Stimulated activated CD4-positive, alpha-beta T cell treated with anti-CD3 and anti-CD28 coated beads, Interleukin-4, amount 100 ng/mL, for 24 hours (primary cell): ENCODE measurements around the gene CCL16.

Experiments used
- DNase-seq: peaks from one replicate; pipeline ENCODE4 v3.0.0-alpha.2; 2020

CCL16 gene

GRCh38 chr17:35934760-35935159, 46.5 kb downstream of the CCL16 start:
- DNase-seq: no peak

- DNase-seq: no peak
These were observed 48.7 kb downstream of the CCL16 start for GRCh38 chr17:35932586-35932985.

DNA sequence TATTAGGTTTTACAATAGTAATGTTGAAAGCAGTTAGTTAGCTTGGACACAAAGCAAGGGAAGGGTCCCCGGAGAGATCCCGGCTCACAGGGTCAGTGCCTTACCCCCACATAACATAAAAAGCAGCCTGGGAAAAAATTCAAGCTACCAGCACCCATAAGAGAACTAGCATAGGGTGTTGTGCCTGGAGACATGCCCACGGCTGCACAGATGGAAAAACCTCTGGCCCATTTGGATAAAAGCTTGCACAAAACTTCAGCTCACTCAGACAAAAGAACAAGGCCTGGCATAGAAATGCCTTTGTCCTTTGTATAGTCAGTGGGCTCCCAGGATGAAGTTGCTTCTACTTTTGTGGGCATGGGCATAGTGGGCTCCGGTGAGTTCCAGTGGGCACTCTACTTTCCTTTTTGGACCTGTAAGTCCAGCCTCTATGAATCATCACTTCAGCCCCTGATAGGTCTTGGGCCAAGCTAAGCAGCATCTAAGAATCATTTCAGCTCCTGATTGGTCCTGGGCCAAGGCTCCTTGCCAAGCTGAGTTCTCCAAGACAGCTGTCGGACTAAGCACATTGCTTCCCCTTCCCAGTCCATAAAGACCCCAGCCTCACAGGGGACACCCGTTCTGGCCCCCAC, 49.4 kb downstream of the CCL16 start:
- DNase-seq: no peak

DNA sequence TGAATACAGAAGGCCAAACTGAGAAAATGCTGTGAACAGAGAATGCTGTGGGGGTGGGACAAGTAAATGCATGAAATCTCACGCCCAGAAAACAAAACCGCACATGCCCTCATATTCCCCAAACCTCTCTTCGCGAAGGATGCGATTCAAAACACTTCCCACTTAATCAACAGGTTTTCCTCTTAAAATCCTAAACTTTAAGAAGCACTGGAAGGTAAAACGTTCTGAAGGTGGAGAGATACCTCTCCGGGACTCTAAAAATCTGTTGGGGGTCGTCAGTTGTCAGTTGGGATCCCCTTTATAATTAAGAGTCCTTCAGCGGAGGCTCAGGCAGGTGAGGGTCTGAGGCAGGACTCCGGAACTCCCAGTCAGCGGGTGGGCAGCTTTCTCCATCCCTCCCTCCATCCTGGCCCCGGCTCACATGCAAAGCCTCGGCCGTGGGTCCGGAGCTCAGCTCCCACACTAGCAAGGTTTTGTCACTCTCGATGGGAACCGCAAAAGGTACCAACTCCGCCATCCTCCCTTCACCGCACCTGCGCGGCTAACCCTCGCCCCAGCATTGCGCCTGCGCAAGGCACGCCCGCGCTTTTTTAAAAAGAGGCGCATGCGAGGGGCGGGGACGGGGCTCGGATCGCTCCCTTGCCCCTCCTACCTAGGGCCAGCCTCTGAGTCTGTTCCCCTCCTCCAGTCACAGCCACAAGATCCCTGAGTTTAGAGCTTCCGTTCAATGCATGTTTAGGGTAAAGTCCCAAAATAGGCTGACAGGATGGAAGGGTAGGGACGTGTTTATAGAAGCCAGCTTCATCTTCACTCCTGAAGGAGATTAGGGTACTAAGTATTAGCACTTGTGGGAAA, 50.9 kb downstream of the CCL16 start, which contains the start of gene RDM1:
Gene RDM1 (minus strand): TSS at position 563 of the 855 bp plus-strand sequence. CDS start 46 bp downstream, at position 517.
- DNase-seq: peak; percentile 80

DNA sequence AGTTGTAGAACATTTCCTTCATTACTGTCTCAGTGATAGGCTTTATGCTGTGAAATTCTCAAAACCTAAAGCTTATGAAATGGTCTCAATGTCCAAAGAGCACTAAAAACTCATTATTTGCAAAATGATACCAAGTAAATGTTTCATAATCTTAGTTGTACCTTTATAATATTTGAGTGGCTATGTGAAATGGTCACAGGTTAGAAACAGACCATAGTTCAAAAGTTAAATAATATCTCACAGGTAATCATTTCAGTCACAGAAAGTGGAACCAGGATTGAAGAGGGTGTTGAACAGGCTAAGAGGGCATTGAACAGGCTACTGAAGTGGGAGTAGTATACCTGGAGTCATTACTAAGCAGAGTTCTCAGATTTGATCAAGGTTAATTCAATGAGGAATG, 53.6 kb downstream of the CCL16 start:
- no peak for DNase-seq
